ENCODE results near the gene RNF208.
A peak's percentile ranks its signal among the peaks of the same experiment; 100 is the strongest.

RNF208 gene

DNA sequence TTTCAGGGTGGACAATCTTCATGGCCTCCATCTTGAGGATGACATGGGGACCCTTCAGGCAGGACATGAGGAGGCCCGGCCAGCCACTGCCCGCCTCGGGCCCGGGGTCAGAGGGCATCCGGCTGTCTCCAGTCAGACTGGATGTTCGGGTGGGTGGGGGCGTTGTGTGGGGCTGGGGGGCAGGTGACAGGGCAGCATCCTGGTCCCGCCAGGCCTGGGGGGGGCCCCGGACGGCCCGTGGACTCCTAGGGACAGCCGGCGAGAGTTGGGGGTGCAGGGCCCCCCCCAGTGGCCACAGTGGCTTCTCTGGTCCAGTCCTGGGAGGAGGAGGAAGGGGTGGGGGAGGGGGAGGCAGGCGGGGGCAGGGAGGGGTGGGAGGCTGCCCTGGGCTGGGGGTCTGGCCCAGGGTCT, 940 bp downstream of the RNF208 start:
- no peaks in the 10 kb centered on the region for H3K9me3 ChIP-seq (ENCODE audit: control insufficient read depth, insufficient read depth, low read depth, low read length)
- H3K36me3 ChIP-seq (ENCODE audit: control insufficient read depth in 2 of 2, insufficient read depth in 1 of 2, low read length in 2 of 2) = peaks cover 0 to 34% of the 10 kb centered on the region in 2 experiments; a peak in 1 of 3 replicates
- TF ChIP-seq MEIS1 (CRISPR knock-in tag; IDR thresholded peaks at IDR 0.05; ENCODE audit: borderline replicate concordance) (no peak), ZSCAN30 (tag by site-specific recombination; IDR thresholded peaks at IDR 0.05) (no peak), ZBTB49 (tag by site-specific recombination; IDR thresholded peaks at IDR 0.05; ENCODE audit: low read depth) (no peak), ZNF266 (tag by site-specific recombination; IDR thresholded peaks at IDR 0.05; ENCODE audit: low read depth) (no peak)
- CTCF ChIA-PET = interaction anchor here (0.7 kb wide), 1 partner anchor 39 kb away, joined by 3 read pairs; no protein-coding TSS in a partner anchor
- POLR2A ChIA-PET = interaction anchor here (1.1 to 17.2 kb wide), 4 partner anchors 13 to 94 kb away, joined by 3 to 304 read pairs (median 120); partner anchors contain the start of genes NDOR1, TMEM203, TPRN and TUBB4B
- H3K4me1 ChIP-seq (ENCODE audit: control insufficient read depth, insufficient read depth, low read length) = peaks cover 4% of the 10 kb centered on the region
- no peak overlapping the region for H3K27ac ChIP-seq (ENCODE audit: extremely low read depth, low read depth, low read length)
- H3K4me3 ChIP-seq (ENCODE audit: low read depth, low read length) = no peak overlapping the region

DNA sequence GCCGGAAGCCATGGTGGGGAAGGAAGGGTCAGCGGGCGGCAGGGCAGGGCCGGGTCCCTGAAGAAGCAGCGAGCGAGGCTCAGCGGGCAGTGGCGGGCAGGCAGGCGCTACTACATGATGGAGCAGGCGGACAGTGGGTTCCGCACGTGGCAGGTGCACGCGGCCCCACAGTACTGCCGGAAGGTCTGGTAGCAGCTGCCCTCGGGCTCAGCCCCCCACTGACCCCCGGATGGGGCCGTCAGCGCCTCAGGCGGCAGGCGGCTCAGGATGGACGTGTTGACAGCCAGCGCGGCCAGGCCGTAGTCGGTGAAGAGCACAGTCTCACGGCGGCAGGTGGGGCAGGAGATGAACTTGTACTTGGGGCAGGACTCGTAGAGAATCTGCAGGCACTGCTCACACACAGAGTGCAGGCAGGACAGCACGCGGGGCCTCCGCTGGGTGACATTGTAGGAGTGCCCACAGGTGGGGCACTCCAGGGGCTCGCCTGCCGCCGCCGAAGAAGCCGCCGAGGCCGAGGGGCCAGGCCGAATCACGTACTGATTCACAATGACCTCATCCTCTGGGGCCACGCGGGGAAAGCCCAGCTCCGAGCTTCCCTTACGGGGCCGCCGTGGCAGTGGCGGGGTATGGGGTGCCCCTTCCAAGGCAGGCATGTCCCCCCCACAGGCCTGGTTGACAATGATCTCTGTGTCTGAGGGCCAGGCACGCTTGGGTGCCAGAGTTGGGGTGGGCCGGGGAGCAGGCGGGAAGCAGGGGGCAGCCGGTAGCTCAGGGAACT, 1.5 kb downstream of the RNF208 start:
- Histone ChIP-seq H3K4me3 (ENCODE audit: low read depth, low read length) (no peak overlapping the region), H3K4me1 (ENCODE audit: control insufficient read depth, insufficient read depth, low read length) (peaks cover 4% of the 10 kb centered on the region), H3K27ac (ENCODE audit: extremely low read depth, low read depth, low read length) (no peak overlapping the region), H3K9me3 (ENCODE audit: control insufficient read depth, insufficient read depth, low read depth, low read length) (no peaks in the 10 kb centered on the region), H3K36me3 (ENCODE audit: control insufficient read depth in 2 of 2, insufficient read depth in 1 of 2, low read length in 2 of 2) (peaks cover 0 to 40% of the 10 kb centered on the region in 2 experiments; a peak in 1 of 3 replicates)
- ChIA-PET CTCF (interaction anchor here (0.7 kb wide), 2 partner anchors 40 to 321 kb away, joined by 3 read pairs; no protein-coding TSS in a partner anchor), POLR2A (interaction anchor here (1.0 to 17.2 kb wide), 5 partner anchors 12 to 93 kb away, joined by 3 to 304 read pairs (median 5); partner anchors contain the start of genes NDOR1, TMEM203, TPRN and TUBB4B)
- TF ChIP-seq, protein P1, sequence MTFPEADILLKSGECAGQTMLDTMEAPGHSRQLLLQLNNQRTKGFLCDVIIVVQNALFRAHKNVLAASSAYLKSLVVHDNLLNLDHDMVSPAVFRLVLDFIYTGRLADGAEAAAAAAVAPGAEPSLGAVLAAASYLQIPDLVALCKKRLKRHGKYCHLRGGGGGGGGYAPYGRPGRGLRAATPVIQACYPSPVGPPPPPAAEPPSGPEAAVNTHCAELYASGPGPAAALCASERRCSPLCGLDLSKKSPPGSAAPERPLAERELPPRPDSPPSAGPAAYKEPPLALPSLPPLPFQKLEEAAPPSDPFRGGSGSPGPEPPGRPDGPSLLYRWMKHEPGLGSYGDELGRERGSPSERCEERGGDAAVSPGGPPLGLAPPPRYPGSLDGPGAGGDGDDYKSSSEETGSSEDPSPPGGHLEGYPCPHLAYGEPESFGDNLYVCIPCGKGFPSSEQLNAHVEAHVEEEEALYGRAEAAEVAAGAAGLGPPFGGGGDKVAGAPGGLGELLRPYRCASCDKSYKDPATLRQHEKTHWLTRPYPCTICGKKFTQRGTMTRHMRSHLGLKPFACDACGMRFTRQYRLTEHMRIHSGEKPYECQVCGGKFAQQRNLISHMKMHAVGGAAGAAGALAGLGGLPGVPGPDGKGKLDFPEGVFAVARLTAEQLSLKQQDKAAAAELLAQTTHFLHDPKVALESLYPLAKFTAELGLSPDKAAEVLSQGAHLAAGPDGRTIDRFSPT (tag by site-specific recombination; IDR thresholded peaks at IDR 0.05) = 0 out of 2 replicates have a peak, but pooled peaks have one; percentile 42
- TF ChIP-seq SP3 (tag by site-specific recombination; IDR thresholded peaks at IDR 0.05) (no peak), ZBTB8A (tag by site-specific recombination; IDR thresholded peaks at IDR 0.05) (peak; percentile 51), KLF8 (tag by site-specific recombination; IDR thresholded peaks at IDR 0.05) (peak; percentile 20; the same call in 1 of the 2 replicates), ZBTB6 (tag by site-specific recombination; IDR thresholded peaks at IDR 0.05) (no peak), KLF17 (tag by site-specific recombination; IDR thresholded peaks at IDR 0.05) (0 out of 2 replicates have a peak, but pooled peaks have one; percentile 49), EGR2 (tag by site-specific recombination; IDR thresholded peaks at IDR 0.05; ENCODE audit: low read depth) (no peak), SETDB1 (IDR thresholded peaks at IDR 0.05; ENCODE audit: insufficient read length, low read length) (no peak), ZEB2 (tag by site-specific recombination; IDR thresholded peaks at IDR 0.05) (0 out of 2 replicates have a peak, but pooled peaks have one; percentile 21), BCL11A (tag by site-specific recombination; IDR thresholded peaks at IDR 0.05; ENCODE audit: low read depth) (0 out of 2 replicates have a peak, but pooled peaks have one; percentile 45), ZNF362 (tag by site-specific recombination; IDR thresholded peaks at IDR 0.05) (no peak), SCRT2 (tag by site-specific recombination; IDR thresholded peaks at IDR 0.05) (peak; percentile 46; the same call in 1 of the 2 replicates), ZNF843 (tag by site-specific recombination; IDR thresholded peaks at IDR 0.05) (no peak), KLF16 (tag by site-specific recombination; IDR thresholded peaks at IDR 0.05) (no peak), ZNF600 (tag by site-specific recombination; IDR thresholded peaks at IDR 0.05) (peak; percentile 89), ZIC2 (tag by site-specific recombination; IDR thresholded peaks at IDR 0.05) (peak; percentile 75), ZNF202 (tag by site-specific recombination; IDR thresholded peaks at IDR 0.05; ENCODE audit: borderline replicate concordance) (0 out of 2 replicates have a peak, but pooled peaks have one; percentile 4)
- TF ChIP-seq, protein P2, sequence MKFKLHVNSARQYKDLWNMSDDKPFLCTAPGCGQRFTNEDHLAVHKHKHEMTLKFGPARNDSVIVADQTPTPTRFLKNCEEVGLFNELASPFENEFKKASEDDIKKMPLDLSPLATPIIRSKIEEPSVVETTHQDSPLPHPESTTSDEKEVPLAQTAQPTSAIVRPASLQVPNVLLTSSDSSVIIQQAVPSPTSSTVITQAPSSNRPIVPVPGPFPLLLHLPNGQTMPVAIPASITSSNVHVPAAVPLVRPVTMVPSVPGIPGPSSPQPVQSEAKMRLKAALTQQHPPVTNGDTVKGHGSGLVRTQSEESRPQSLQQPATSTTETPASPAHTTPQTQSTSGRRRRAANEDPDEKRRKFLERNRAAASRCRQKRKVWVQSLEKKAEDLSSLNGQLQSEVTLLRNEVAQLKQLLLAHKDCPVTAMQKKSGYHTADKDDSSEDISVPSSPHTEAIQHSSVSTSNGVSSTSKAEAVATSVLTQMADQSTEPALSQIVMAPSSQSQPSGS (tag by site-specific recombination; IDR thresholded peaks at IDR 0.05; ENCODE audit: low read depth) = 0 out of 2 replicates have a peak, but pooled peaks have one; percentile 28

Measured in HEK293 (cell line).